Endodermal cell (in vitro differentiated cells): ENCODE measurements around the gene MINAR1. TPM values are rescaled to one million over a fixed set of nuclear protein-coding genes. Genes with fewer than 3 reads are reported as not detected.

ENCODE experiments used
- DNase-seq: peaks from one replicate; pipeline ENCODE4 v3.0.0-alpha.2; 2017
- H3K27ac ChIP-seq: 2 replicates; pipeline ENCODE4 v1.5.1; 2013; ENCODE audit warnings: mild to moderate bottlenecking, low read depth, low read length, moderate library complexity
- H3K27me3 ChIP-seq: 2 replicates; pipeline ENCODE4 v1.6.1; 2013; ENCODE audit warnings: mild to moderate bottlenecking, low read length, moderate library complexity; ENCODE audit not compliant: insufficient read depth, control insufficient read depth, poor library complexity, severe bottlenecking
- H3K36me3 ChIP-seq: 2 replicates; pipeline ENCODE4 v1.7.0; 2013; ENCODE audit warnings: mild to moderate bottlenecking, low read length, moderate library complexity; ENCODE audit not compliant: control insufficient read depth, insufficient read depth
- H3K4me1 ChIP-seq: one replicate; pipeline ENCODE4 v1.7.0; 2013; ENCODE audit warnings: low read length; ENCODE audit not compliant: control insufficient read depth, insufficient read depth
- H3K4me3 ChIP-seq: 2 replicates; pipeline ENCODE4 v1.5.1; 2013; ENCODE audit warnings: mild to moderate bottlenecking, low read length, moderate library complexity
- H3K9ac ChIP-seq: 2 replicates; pipeline ENCODE4 v1.6.1; 2013; ENCODE audit warnings: mild to moderate bottlenecking, low read length, moderate library complexity; ENCODE audit not compliant: poor library complexity, severe bottlenecking; ENCODE audit errors: extremely low read depth
- H3K9me3 ChIP-seq: 2 replicates; pipeline ENCODE4 v1.6.1; 2013; ENCODE audit warnings: mild to moderate bottlenecking, low read length, moderate library complexity; ENCODE audit not compliant: control insufficient read depth
- H3K27ac Mint-ChIP-seq: 2 replicates; pipeline ENCODE4 v1.8.0; 2020; ENCODE audit warnings: mixed read lengths
- H3K27me3 Mint-ChIP-seq: 2 replicates; pipeline ENCODE4 v1.8.0; 2021; ENCODE audit warnings: mild to moderate bottlenecking, mixed read lengths; ENCODE audit not compliant: insufficient read depth
- H3K36me3 Mint-ChIP-seq: 2 replicates; pipeline ENCODE4 v1.8.0; 2020; ENCODE audit warnings: low read depth, mixed read lengths
- H3K4me1 Mint-ChIP-seq: 2 replicates; pipeline ENCODE4 v1.8.0; 2020; ENCODE audit warnings: mixed read lengths
- H3K4me3 Mint-ChIP-seq: 2 replicates; pipeline ENCODE4 v1.8.0; 2020; ENCODE audit warnings: mild to moderate bottlenecking, moderate library complexity, mixed read lengths
- H3K9me3 Mint-ChIP-seq: 2 replicates; pipeline ENCODE4 v1.8.0; 2020; ENCODE audit warnings: mild to moderate bottlenecking, mixed read lengths
- CTCF ChIP-seq: fragments of 200-600 bp; sonication (generic); conservative IDR thresholded peaks from 2 replicates; pipeline ENCODE4 v1.5.0; 2021; ENCODE audit warnings: antibody characterized with exemption, mild to moderate bottlenecking
- WGBS, 2 experiments: methylation state at CpG; one replicate each; pipeline versions ENCODE4 v1.1.5 to v1.1.7; 2013; ENCODE audit warnings: missing lambda C conversion rate in 2 of 2, mixed read lengths in 1 of 2; ENCODE audit not compliant: insufficient coverage in 1 of 2, insufficient read length in 1 of 2; 5-methylcytosine and 5-hydroxymethylcytosine counted together
- total RNA-seq, 2 donors: library from RNA; stranded (reverse); fragmentation: NEBNext Ultra II Directional in 1 of 2; extraction: Animal tissue kit (Norgen Biotek cat#: 25700) in 1 of 2; gene quantifications; 2 replicates in 1 of 2; 3 replicates in 1 of 2; pipeline ENCODE4 v1.2.1, GENCODE V29; 2021

Gene MINAR1
- total RNA-seq, 2 donors from 2014 or later = 1.1 to 1.2 TPM

GRCh38 chr15:79427781-79428598 lies 4.1 kb upstream of the MINAR1 start:
- H3K4me1 ChIP-seq = no peaks in the 10 kb centered on the region
- no peak overlapping the region for H3K9ac ChIP-seq
- DNase-seq = no peak
- no peaks in the 10 kb centered on the region for H3K9me3 ChIP-seq
- Mint-ChIP-seq H3K36me3 (no peaks in the 10 kb centered on the region), H3K4me1 (peaks cover 14% of the 10 kb centered on the region), H3K4me3 (no peak overlapping the region), H3K27ac (no peak overlapping the region), H3K27me3 (peaks cover 56% of the 10 kb centered on the region), H3K9me3 (no peaks in the 10 kb centered on the region)
- H3K27me3 ChIP-seq = peaks cover 60% of the 10 kb centered on the region
- 87 to 91% methylated on average over 5 of the region's 5 CpGs for WGBS, 2 experiments
- H3K36me3 ChIP-seq = no peaks in the 10 kb centered on the region
- H3K4me3 ChIP-seq = no peak overlapping the region
- H3K27ac ChIP-seq = no peak overlapping the region
- TF ChIP-seq CTCF = no peak

- Mint-ChIP-seq H3K9me3 (no peaks in the 10 kb centered on the region), H3K27me3 (peaks cover 84% of the 10 kb centered on the region), H3K4me3 (peak overlapping the region; percentile 58), H3K36me3 (no peaks in the 10 kb centered on the region), H3K27ac (no peak overlapping the region), H3K4me1 (peaks cover 15% of the 10 kb centered on the region)
- WGBS, 2 experiments = 36 to 39% methylated on average over 6 to 13 of the region's 14 CpGs
- no peak for TF ChIP-seq CTCF
- Histone ChIP-seq H3K4me3 (peak overlapping the region; percentile 79), H3K27me3 (peaks cover 91% of the 10 kb centered on the region), H3K9me3 (no peaks in the 10 kb centered on the region), H3K4me1 (no peaks in the 10 kb centered on the region), H3K27ac (no peak overlapping the region), H3K9ac (peak overlapping the region; percentile 20), H3K36me3 (no peaks in the 10 kb centered on the region)
- DNase-seq = peak; percentile 67
Observed at GRCh38 chr15:79430901-79431635, 1.1 kb upstream of the MINAR1 start.

GRCh38 chr15:79432345-79433275 lies 474 bp downstream of the MINAR1 start:
- peak; percentile 85 for DNase-seq
- Histone ChIP-seq H3K4me1 (no peaks in the 10 kb centered on the region), H3K9ac (no peak overlapping the region), H3K9me3 (no peaks in the 10 kb centered on the region), H3K27ac (no peak overlapping the region), H3K36me3 (no peaks in the 10 kb centered on the region), H3K27me3 (peaks cover 94% of the 10 kb centered on the region), H3K4me3 (peak overlapping the region; percentile 79)
- Mint-ChIP-seq H3K9me3 (no peaks in the 10 kb centered on the region), H3K27ac (no peak overlapping the region), H3K4me1 (peaks cover 15% of the 10 kb centered on the region), H3K4me3 (peak overlapping the region; percentile 58), H3K27me3 (peaks cover 85% of the 10 kb centered on the region), H3K36me3 (no peaks in the 10 kb centered on the region)
- WGBS, 2 experiments = 3 to 9% methylated on average over 36 to 84 of the region's 84 CpGs
- TF ChIP-seq CTCF = peak; percentile 44
